CD4-positive, alpha-beta T cell (primary cell): ENCODE data around the gene C3orf52. TPM values are rescaled to one million over a fixed set of nuclear protein-coding genes. Genes with fewer than 3 reads are reported as not detected.

Source experiments
- ATAC-seq: fragments of 200-7000 bp; cut with Tn5 transposase; one replicate; pipeline ENCODE4 v1.10.0; 2022; ENCODE audit warnings: mild to moderate bottlenecking; ENCODE audit not compliant: poor library complexity
- CTCF ChIA-PET: fragments of 350-600 bp; sonication (Branson Sonifier 250); formaldehyde crosslinking; loops from one replicate; lab custom pipeline; 2021; ENCODE audit warnings: antibody characterized with exemption, inconsistent platforms; lab: Charles Lee
- POLR2A ChIA-PET: fragments of 350-600 bp; sonication (Branson Sonifier 250); formaldehyde crosslinking; loops from one replicate; lab custom pipeline; 2021; ENCODE audit warnings: antibody characterized with exemption, inconsistent platforms; lab: Charles Lee
- DNase-seq, 14 experiments: peaks; one replicate each; pipeline ENCODE4 v3.0.0-alpha.2; 2013 to 2020; ENCODE audit warnings: mixed read lengths in 2 of 14
- H3K27ac ChIP-seq, 2 donors: one replicate each; pipeline versions ENCODE4 v1.5.1 to v1.7.0; 2013; ENCODE audit warnings: low read length in 2 of 2, low read depth in 1 of 2, mild to moderate bottlenecking in 1 of 2
- H3K27me3 ChIP-seq, 2 experiments: 1 replicate in 1 of 2; 2 replicates in 1 of 2; pipeline versions ENCODE4 v1.6.1 to v1.7.0; 2013; ENCODE audit warnings: low read length in 2 of 2, control low read depth in 1 of 2, mild to moderate bottlenecking in 1 of 2, moderate library complexity in 1 of 2; ENCODE audit not compliant: insufficient read depth in 2 of 2, control insufficient read depth in 1 of 2
- H3K36me3 ChIP-seq: one replicate; pipeline ENCODE4 v1.6.1; 2013; ENCODE audit warnings: low read length, control low read depth; ENCODE audit not compliant: insufficient read depth
- H3K4me1 ChIP-seq: one replicate; pipeline ENCODE4 v1.6.1; 2013; ENCODE audit warnings: low read length, control low read depth; ENCODE audit not compliant: insufficient read depth
- H3K4me3 ChIP-seq: one replicate; pipeline ENCODE4 v1.5.1; 2013; ENCODE audit warnings: mild to moderate bottlenecking, low read length, moderate library complexity
- H3K9me3 ChIP-seq, 2 experiments: 1 replicate in 1 of 2; 2 replicates in 1 of 2; pipeline versions ENCODE4 v1.6.1 to v1.7.0; 2013; ENCODE audit warnings: low read length in 2 of 2, mild to moderate bottlenecking in 2 of 2, control low read depth in 1 of 2, moderate library complexity in 1 of 2; ENCODE audit not compliant: control insufficient read depth in 1 of 2, insufficient read depth in 1 of 2
- H3K27ac Mint-ChIP-seq: one replicate; pipeline ENCODE4 v1.8.0; 2020; ENCODE audit warnings: mixed read lengths
- H3K27me3 Mint-ChIP-seq: one replicate; pipeline ENCODE4 v1.8.0; 2021; ENCODE audit warnings: mixed read lengths
- H3K36me3 Mint-ChIP-seq: one replicate; pipeline ENCODE4 v1.8.0; 2021; ENCODE audit warnings: low read depth, mixed read lengths
- H3K4me1 Mint-ChIP-seq: one replicate; pipeline ENCODE4 v1.8.0; 2021; ENCODE audit warnings: low read depth, mixed read lengths
- H3K4me3 Mint-ChIP-seq: one replicate; pipeline ENCODE4 v1.8.0; 2020; ENCODE audit warnings: mild to moderate bottlenecking, mixed read lengths
- H3K9me3 Mint-ChIP-seq: one replicate; pipeline ENCODE4 v1.8.0; 2020; ENCODE audit warnings: mixed read lengths
- CTCF ChIP-seq: fragments of 200-600 bp; IDR thresholded peaks from one replicate; pipeline ENCODE4 v1.8.0; 2022; ENCODE audit warnings: antibody characterized with exemption, mild to moderate bottlenecking
- intact Hi-C, 2 experiments: fragments of 100-400 bp; cut with DNase I in 1 of 2; cut with micrococcal nuclease in 1 of 2; formaldehyde crosslinking; loops; one replicate each; pipeline versions ENCODE4 v1.15.1 to v1.9.0; 2023 to 2025; cut with DNase I, micrococcal nuclease
- total RNA-seq, 174 experiments: library from RNA in 2 of 174; stranded (reverse) in 2 of 174; gene quantifications; one replicate each; pipeline ENCODE4 v1.2.3 and lab custom pipeline; 2021 to 2026

The C3orf52 gene
- total RNA-seq, 2 experiments from 2014 or later, result 1.6 to 2.7 TPM

GRCh38 chr3:112090887-112091586 lies 4.8 kb downstream of the C3orf52 start:
- CTCF ChIA-PET, result no interaction called here
- H3K4me3 Mint-ChIP-seq, result no peak overlapping the region
- H3K9me3 Mint-ChIP-seq, result no peaks in the 10 kb centered on the region
- H3K4me1 Mint-ChIP-seq, result peaks cover 59% of the 10 kb centered on the region
- H3K4me3 ChIP-seq, result no peak overlapping the region
- TF ChIP-seq CTCF, result no peak
- H3K27ac ChIP-seq, result no peak overlapping the region
- peaks cover 6% of the 10 kb centered on the region for H3K36me3 Mint-ChIP-seq
- H3K27ac Mint-ChIP-seq, result no peak overlapping the region
- no peaks in the 10 kb centered on the region for H3K27me3 ChIP-seq
- H3K4me1 ChIP-seq, result peaks cover 34% of the 10 kb centered on the region
- H3K9me3 ChIP-seq, result no peaks in the 10 kb centered on the region
- POLR2A ChIA-PET, result no interaction called here
- H3K27me3 Mint-ChIP-seq, result no peaks in the 10 kb centered on the region
- H3K36me3 ChIP-seq, result no peaks in the 10 kb centered on the region
- ATAC-seq, result no peak
- intact Hi-C loops, result no loop called here
- DNase-seq, result no peak

- Mint-ChIP-seq H3K4me1 (peaks cover 43% of the 10 kb centered on the region), H3K27me3 (no peaks in the 10 kb centered on the region), H3K36me3 (peaks cover 6% of the 10 kb centered on the region), H3K4me3 (no peak overlapping the region), H3K27ac (peak overlapping the region; percentile 13), H3K9me3 (no peaks in the 10 kb centered on the region)
- Histone ChIP-seq H3K4me3 (no peak overlapping the region), H3K36me3 (no peaks in the 10 kb centered on the region), H3K4me1 (peaks cover 19% of the 10 kb centered on the region), H3K9me3 (no peaks in the 10 kb centered on the region), H3K27me3 (no peaks in the 10 kb centered on the region), H3K27ac (no peak overlapping the region)
- ChIA-PET POLR2A (interaction anchor here (1.0 to 1.2 kb wide), 3 partner anchors 16 to 25 kb away, joined by 3 to 4 read pairs (median 4); no protein-coding TSS in a partner anchor), CTCF (no interaction called here)
- no peak for DNase-seq
- TF ChIP-seq CTCF, result no peak
- no peak for ATAC-seq
- intact Hi-C loops, result no loop called here
Measured at GRCh38 chr3:112092496-112093179, 6.4 kb downstream of the C3orf52 start.

GRCh38 chr3:112093180-112093522 lies 7.0 kb downstream of the C3orf52 start:
- ChIA-PET POLR2A (interaction anchor here (1.0 to 1.2 kb wide), 2 partner anchors 17 to 24 kb away, joined by 3 to 4 read pairs; no protein-coding TSS in a partner anchor), CTCF (no interaction called here)
- no peak overlapping the region for H3K27ac ChIP-seq
- no peaks in the 10 kb centered on the region for H3K36me3 ChIP-seq
- Mint-ChIP-seq H3K27me3 (no peaks in the 10 kb centered on the region), H3K27ac (no peak overlapping the region), H3K9me3 (no peaks in the 10 kb centered on the region), H3K36me3 (peaks cover 6% of the 10 kb centered on the region), H3K4me3 (no peak overlapping the region), H3K4me1 (peaks cover 38% of the 10 kb centered on the region)
- intact Hi-C loops, result no loop called here
- DNase-seq, result no peak
- H3K9me3 ChIP-seq, result no peaks in the 10 kb centered on the region
- H3K27me3 ChIP-seq, result no peaks in the 10 kb centered on the region
- TF ChIP-seq CTCF, result no peak
- no peak overlapping the region for H3K4me3 ChIP-seq
- peaks cover 17% of the 10 kb centered on the region for H3K4me1 ChIP-seq
- no peak for ATAC-seq
